ENCODE data around the gene PRKCQ. TPM values are rescaled to one million over a fixed set of nuclear protein-coding genes. Genes with fewer than 3 reads are reported as not detected.
"Not testable (repeated sequence)": the region's sequence is repeated elsewhere in the genome, so short reads cannot be mapped to it uniquely, and the experiment has no call there.

The PRKCQ gene
- total RNA-seq, 4 donors from 2014 or later: 1.4 to 2.8 TPM; not detected in 2

DNA sequence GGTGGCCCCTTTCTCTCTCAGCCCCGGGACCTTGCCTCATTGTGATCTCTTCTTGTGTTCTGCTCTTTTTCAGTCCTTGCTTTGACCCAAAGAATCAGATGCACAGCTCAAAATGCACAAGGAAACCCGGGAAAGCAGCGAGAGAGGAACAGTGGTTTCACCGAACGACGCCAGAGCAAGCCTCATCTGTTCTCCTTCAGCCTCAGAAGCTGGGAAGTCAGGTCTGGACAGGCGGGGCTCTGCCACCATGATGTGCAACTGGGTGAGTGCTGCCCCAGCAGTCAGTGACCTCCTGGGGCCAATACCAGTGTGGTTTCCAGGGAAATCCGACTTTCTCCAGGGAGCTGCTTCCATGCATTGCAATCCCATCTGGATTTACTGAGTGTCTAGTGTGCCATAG is 133.4 kb downstream of the PRKCQ start:
- Histone ChIP-seq H3K36me3 (no peaks in the 10 kb centered on the region), H3K27me3 (no peaks in the 10 kb centered on the region), H3K4me3 (no peak overlapping the region), H3K9me3 (no peaks in the 10 kb centered on the region), H3K27ac (no peak overlapping the region), H3K4me1 (no peaks in the 10 kb centered on the region)
- TF ChIP-seq, protein P1, sequence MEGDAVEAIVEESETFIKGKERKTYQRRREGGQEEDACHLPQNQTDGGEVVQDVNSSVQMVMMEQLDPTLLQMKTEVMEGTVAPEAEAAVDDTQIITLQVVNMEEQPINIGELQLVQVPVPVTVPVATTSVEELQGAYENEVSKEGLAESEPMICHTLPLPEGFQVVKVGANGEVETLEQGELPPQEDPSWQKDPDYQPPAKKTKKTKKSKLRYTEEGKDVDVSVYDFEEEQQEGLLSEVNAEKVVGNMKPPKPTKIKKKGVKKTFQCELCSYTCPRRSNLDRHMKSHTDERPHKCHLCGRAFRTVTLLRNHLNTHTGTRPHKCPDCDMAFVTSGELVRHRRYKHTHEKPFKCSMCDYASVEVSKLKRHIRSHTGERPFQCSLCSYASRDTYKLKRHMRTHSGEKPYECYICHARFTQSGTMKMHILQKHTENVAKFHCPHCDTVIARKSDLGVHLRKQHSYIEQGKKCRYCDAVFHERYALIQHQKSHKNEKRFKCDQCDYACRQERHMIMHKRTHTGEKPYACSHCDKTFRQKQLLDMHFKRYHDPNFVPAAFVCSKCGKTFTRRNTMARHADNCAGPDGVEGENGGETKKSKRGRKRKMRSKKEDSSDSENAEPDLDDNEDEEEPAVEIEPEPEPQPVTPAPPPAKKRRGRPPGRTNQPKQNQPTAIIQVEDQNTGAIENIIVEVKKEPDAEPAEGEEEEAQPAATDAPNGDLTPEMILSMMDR (IDR thresholded peaks at IDR 0.05): no peak
- no peak for TF ChIP-seq POLR2A (IDR thresholded peaks at IDR 0.05)
- no peak for DNase-seq
- intact Hi-C loops (cut with DNase I; ENCODE audit: low total_unique reads): no loop called here

DNA sequence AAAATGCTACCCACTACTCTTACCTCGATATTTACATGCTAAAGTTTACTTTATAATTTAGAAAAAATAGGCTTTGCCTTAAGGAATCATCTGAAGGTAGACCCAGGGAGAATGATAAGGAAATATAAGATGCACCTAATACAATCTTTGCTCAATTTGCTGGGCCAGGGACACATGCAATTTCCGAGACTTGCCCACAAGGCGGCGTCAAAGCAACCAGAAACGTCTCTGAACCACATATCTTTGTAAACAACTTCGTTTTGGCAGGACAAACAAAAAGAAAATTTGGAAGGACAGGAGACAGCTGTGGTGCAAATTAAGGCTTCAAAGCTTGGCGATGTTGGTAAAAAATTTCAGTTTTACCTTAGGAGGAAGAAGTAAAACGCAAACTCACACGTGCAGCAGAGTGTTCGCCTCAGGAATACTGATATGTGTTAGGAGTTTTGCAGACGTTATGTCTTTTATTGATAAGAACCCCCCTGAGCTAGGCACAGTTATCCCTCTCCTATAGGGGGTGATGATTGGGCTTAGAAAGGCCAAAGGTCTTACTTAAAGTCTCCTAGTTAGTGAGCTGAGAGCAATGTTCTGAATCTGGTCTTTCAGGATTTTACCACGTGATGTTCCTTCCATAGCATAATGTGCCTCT is 134.3 kb downstream of the PRKCQ start:
- Histone ChIP-seq H3K27ac (no peak overlapping the region), H3K27me3 (no peaks in the 10 kb centered on the region), H3K36me3 (no peaks in the 10 kb centered on the region), H3K9me3 (no peaks in the 10 kb centered on the region), H3K4me3 (no peak overlapping the region), H3K4me1 (no peaks in the 10 kb centered on the region)
- intact Hi-C loops (cut with DNase I; ENCODE audit: low total_unique reads): no loop called here
- peak in 1 of 2 donors; percentile 25 for DNase-seq
- no peak for TF ChIP-seq POLR2A (IDR thresholded peaks at IDR 0.05)
- TF ChIP-seq, protein P1 (IDR thresholded peaks at IDR 0.05): peak; percentile 13 to 40 (median 30)

- H3K36me3 ChIP-seq; DNase-seq; H3K27ac ChIP-seq; H3K9me3 ChIP-seq; intact Hi-C loops (cut with DNase I; ENCODE audit: low total_unique reads); H3K4me3 ChIP-seq; H3K27me3 ChIP-seq; H3K4me1 ChIP-seq: not testable (repeated sequence)
These were observed 140.2 kb downstream of the PRKCQ start for GRCh38 chr10:6439875-6440274.

DNA sequence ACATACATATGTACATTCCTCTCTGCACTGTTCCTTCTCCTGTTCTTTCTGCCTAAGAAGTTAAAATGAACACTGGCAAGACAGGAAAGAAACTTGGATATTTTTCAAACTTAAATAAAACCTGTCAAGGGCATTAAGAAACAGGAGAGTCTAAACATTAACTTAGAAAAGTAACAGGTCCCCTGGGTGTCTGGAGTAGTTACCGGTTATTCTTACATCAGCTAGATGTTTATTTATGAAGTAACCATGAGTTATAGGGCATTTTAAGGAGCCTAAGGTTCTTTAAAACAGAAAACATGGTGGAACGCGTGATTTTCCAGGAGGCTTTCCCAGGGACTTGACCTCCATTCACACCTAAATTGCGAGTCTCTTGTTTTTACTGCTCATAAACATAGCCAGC is 148.2 kb downstream of the PRKCQ start:
- TF ChIP-seq, protein P1 (IDR thresholded peaks at IDR 0.05): no peak
- no peak for TF ChIP-seq POLR2A (IDR thresholded peaks at IDR 0.05)
- intact Hi-C loops (cut with DNase I; ENCODE audit: low total_unique reads): no loop called here

DNA sequence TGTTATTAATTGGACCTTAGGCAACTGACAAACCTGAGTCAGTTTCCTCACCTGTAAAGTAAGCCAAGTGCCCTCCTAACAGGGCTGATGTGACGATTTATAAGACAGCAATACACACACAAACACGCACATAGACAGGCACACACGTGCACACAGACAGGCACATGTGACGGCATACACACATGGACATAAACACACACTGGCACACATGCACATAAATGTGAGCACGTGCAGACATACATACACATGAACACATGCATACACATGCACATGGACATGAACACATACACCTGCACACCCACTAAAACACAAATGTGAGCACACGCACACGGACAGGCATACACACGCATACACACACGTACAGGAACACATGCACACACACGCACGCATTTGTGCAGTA is 148.9 kb downstream of the PRKCQ start:
- H3K4me1 ChIP-seq: no peaks in the 10 kb centered on the region
- H3K9me3 ChIP-seq: no peaks in the 10 kb centered on the region
- H3K4me3 ChIP-seq: no peak overlapping the region
- DNase-seq: no peak
- H3K27me3 ChIP-seq: no peaks in the 10 kb centered on the region
- H3K36me3 ChIP-seq: no peaks in the 10 kb centered on the region
- H3K27ac ChIP-seq: no peak overlapping the region
- intact Hi-C loops (cut with DNase I; ENCODE audit: low total_unique reads): no loop called here
- TF ChIP-seq, protein P1 (IDR thresholded peaks at IDR 0.05): no peak
- TF ChIP-seq POLR2A (IDR thresholded peaks at IDR 0.05): no peak

More for the DNA sequence above, 148.2 kb downstream of the PRKCQ start:
- Histone ChIP-seq H3K36me3 (no peaks in the 10 kb centered on the region), H3K4me1 (no peaks in the 10 kb centered on the region), H3K27ac (no peak overlapping the region), H3K27me3 (no peaks in the 10 kb centered on the region), H3K4me3 (no peak overlapping the region), H3K9me3 (no peaks in the 10 kb centered on the region)
- no peak for DNase-seq

Measured in uterus (tissue), 4 donors.